Thyroid gland (tissue), 4 donors: ENCODE measurements around the gene FBXO22. TPM values are rescaled to one million over a fixed set of nuclear protein-coding genes. Genes with fewer than 3 reads are reported as not detected.
"Not testable (repeated sequence)": the region's sequence is repeated elsewhere in the genome, so short reads cannot be mapped to it uniquely, and the experiment has no call there.

Source experiments
- DNase-seq, 2 donors: peaks; one replicate each; pipeline ENCODE4 v3.0.0-alpha.2; 2019
- H3K27ac ChIP-seq, 3 donors: fragments of 200-600 bp; sonication (generic); 1 replicate in 2 of 3; 2 replicates in 1 of 3; pipeline ENCODE4 v1.5.1; 2016 to 2019; ENCODE audit warnings: mild to moderate bottlenecking in 1 of 3, moderate library complexity in 1 of 3
- H3K27me3 ChIP-seq: fragments of 200-600 bp; sonication (generic); one replicate; pipeline ENCODE4 v1.5.1; 2019
- H3K36me3 ChIP-seq, 2 donors: fragments of 200-600 bp; sonication (generic); one replicate each; pipeline ENCODE4 v1.5.1; 2016 to 2019
- H3K4me1 ChIP-seq, 2 donors: fragments of 200-600 bp; sonication (generic); one replicate each; pipeline ENCODE4 v1.5.1; 2017 to 2019
- H3K4me3 ChIP-seq, 3 donors: fragments of 200-600 bp; sonication (generic); replicated peaks in 1 of 3; 1 replicate in 2 of 3; 2 replicates in 1 of 3; pipeline ENCODE4 v1.5.1; 2016; ENCODE audit warnings: mild to moderate bottlenecking in 1 of 3
- H3K9me3 ChIP-seq: fragments of 200-600 bp; sonication (generic); one replicate; pipeline ENCODE4 v1.5.1; 2017
- POLR2A ChIP-seq, 2 donors: fragments of 450-650 bp; IDR thresholded peaks; one replicate each; pipeline ENCODE4 v1.6.1; 2017; ENCODE audit warnings: antibody characterized with exemption in 2 of 2, mild to moderate bottlenecking in 2 of 2, moderate library complexity in 1 of 2
- WGBS, 2 donors: methylation state at CpG; one replicate each; pipeline ENCODE4 v1.1.5; 2017; 5-methylcytosine and 5-hydroxymethylcytosine counted together
- intact Hi-C: fragments of 100-400 bp; cut with DNase I; formaldehyde crosslinking; loops from one replicate; pipeline ENCODE4 v1.15.1; 2023
- total RNA-seq, 4 donors: library from RNA; depleted of rRNA; stranded (reverse); fragments of >200 nt; gene quantifications; one replicate each; pipeline ENCODE4 v1.2.3, GENCODE V29; 2016
- TF ChIP-seq, protein P1 (sequence below), 6 experiments: fragments of 200-600 bp in 3 of 6; fragments of 450-650 bp in 3 of 6; sonication (generic) in 3 of 6; IDR thresholded peaks; one replicate each; pipeline ENCODE4 v1.5.1; 2016 to 2019; ENCODE audit warnings: antibody characterized with exemption in 6 of 6, mild to moderate bottlenecking in 2 of 6, inconsistent platforms in 1 of 6, moderate library complexity in 1 of 6

FBXO22 gene
- total RNA-seq, 4 donors from 2014 or later = 21.4 to 31.3 (median 24.2) TPM

DNA sequence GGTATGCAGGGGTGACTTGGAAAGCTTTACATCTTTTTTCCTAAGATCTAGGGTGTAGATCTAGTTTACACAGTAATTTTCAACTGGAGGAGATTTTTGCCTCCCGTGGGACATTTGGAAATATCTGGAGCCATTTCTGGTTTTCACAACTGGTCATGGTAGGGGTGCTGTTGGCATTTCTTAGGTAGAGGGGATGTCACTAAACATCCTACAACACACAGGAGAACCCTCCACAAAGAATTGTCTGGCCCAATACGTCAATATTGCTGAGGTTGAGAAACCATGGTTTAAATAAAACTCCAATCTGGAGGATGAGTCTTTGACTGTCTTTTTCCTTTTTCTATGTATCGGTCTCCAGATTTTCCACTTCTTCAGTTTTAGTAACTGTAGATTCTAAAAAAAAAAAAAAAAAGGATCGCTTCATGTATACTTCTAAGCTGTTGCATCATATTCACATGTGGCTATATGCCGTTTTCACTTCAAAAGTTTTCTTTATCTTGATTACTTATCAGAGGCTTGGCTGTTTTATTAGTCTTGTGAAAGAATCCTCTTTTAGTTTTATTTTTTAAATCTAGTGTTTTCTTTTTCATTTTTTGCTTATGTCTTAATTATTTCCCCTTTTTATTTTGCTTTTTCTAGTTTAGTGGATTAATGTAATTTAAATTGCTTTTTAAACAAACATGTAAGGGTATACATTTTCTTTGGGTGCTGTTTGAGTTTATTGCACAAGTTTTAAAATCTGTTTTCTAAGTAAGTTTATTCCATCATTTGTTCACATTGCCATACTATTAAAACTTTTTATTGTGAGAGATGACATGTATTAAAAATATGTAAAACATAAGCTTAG, 39.2 kb upstream of the FBXO22 start:
- intact Hi-C loops = no loop called here
- Histone ChIP-seq H3K27ac (no peak overlapping the region), H3K36me3 (no peaks in the 10 kb centered on the region), H3K9me3 (no peaks in the 10 kb centered on the region), H3K4me1 (peaks cover 3 to 13% of the 10 kb centered on the region in 2 donors), H3K27me3 (no peaks in the 10 kb centered on the region), H3K4me3 (no peak overlapping the region)
- DNase-seq = no peak
- WGBS, 2 donors = 78 to 92% methylated on average over 5 of the region's 5 CpGs
- TF ChIP-seq, protein P1, sequence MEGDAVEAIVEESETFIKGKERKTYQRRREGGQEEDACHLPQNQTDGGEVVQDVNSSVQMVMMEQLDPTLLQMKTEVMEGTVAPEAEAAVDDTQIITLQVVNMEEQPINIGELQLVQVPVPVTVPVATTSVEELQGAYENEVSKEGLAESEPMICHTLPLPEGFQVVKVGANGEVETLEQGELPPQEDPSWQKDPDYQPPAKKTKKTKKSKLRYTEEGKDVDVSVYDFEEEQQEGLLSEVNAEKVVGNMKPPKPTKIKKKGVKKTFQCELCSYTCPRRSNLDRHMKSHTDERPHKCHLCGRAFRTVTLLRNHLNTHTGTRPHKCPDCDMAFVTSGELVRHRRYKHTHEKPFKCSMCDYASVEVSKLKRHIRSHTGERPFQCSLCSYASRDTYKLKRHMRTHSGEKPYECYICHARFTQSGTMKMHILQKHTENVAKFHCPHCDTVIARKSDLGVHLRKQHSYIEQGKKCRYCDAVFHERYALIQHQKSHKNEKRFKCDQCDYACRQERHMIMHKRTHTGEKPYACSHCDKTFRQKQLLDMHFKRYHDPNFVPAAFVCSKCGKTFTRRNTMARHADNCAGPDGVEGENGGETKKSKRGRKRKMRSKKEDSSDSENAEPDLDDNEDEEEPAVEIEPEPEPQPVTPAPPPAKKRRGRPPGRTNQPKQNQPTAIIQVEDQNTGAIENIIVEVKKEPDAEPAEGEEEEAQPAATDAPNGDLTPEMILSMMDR (IDR thresholded peaks at IDR 0.05) = no peak
- TF ChIP-seq POLR2A (IDR thresholded peaks at IDR 0.05) = no peak

DNA sequence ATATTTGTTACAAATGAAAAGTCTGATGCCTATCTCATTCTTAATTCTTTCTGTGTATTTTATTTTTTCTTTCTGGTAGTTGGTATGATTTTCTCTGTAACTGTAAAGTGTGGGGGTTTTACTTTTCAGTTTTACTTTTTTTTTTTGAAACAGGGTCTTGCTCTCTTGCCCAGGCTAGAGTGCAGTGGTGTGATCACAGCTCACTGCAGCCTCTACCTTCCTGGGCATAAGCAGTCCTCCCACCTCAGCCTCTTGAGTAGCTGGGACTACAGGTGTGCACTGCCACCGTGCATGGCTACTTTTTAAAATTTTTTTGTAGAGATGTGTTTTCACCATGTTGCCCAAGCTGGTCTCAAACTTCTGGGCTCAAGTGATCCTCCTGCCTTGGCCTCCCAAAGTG, 37.6 kb upstream of the FBXO22 start:
- WGBS, 2 donors = 93 to 95% methylated on average over 1 of the region's 1 CpG
- intact Hi-C loops, H3K27me3 ChIP-seq, DNase-seq, H3K27ac ChIP-seq, H3K4me1 ChIP-seq, H3K9me3 ChIP-seq, H3K36me3 ChIP-seq, H3K4me3 ChIP-seq: not testable (repeated sequence)

DNA sequence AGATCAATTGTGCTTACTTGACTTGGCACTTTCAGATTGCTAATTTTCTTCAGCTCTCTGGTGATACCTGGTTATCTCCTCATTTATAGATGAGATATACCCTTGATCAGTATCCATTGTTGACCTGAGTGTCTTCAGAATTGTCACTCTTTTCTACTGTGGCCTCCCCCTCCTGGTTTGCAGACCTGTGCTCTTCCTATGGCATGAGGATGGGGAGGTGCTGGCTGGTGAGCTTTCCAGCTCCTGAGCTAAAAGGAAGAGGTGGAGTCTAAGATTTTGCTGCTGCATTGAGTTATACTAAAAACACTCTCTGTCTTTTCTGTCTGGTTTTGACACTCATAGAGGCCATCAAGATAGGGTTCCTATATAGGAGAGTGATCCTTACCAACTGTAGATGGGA, 36.8 kb upstream of the FBXO22 start:
- no peak for DNase-seq
- peaks cover 0 to 6% of the 10 kb centered on the region in 2 donors for H3K4me1 ChIP-seq
- no peaks in the 10 kb centered on the region for H3K36me3 ChIP-seq
- no peaks in the 10 kb centered on the region for H3K9me3 ChIP-seq
- H3K4me3 ChIP-seq = no peak overlapping the region
- H3K27ac ChIP-seq = no peak overlapping the region
- intact Hi-C loops = no loop called here
- H3K27me3 ChIP-seq = no peaks in the 10 kb centered on the region
- TF ChIP-seq, protein P1 (IDR thresholded peaks at IDR 0.05) = no peak

DNA sequence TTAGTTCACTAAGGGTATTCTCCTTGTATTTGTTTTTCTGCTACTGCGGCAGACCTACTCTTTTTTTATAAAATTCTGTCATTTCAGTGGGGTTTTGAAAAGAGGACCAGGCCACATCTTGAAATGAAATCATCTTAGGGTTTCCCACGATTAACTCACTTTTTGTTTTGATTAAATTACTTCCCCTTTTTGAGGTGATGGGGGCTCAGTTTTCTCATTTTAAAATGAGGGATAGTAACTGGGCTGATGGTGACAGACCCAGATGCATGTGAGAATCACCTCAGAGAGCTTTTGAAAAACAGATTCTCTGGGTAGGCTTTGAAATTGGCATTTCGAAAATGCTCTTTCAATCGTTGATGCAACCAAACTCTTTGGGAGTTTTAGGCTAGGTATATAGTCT, 36.2 kb upstream of the FBXO22 start:
- no peak for TF ChIP-seq POLR2A (IDR thresholded peaks at IDR 0.05)
- TF ChIP-seq, protein P1 (IDR thresholded peaks at IDR 0.05) = no peak
- Histone ChIP-seq H3K9me3 (no peaks in the 10 kb centered on the region), H3K27ac (no peak overlapping the region), H3K27me3 (no peaks in the 10 kb centered on the region), H3K36me3 (no peaks in the 10 kb centered on the region), H3K4me3 (no peak overlapping the region), H3K4me1 (peaks cover 0 to 6% of the 10 kb centered on the region in 2 donors)
- intact Hi-C loops = no loop called here
- DNase-seq = no peak
- 80 to 81% methylated on average over 4 of the region's 4 CpGs for WGBS, 2 donors

DNA sequence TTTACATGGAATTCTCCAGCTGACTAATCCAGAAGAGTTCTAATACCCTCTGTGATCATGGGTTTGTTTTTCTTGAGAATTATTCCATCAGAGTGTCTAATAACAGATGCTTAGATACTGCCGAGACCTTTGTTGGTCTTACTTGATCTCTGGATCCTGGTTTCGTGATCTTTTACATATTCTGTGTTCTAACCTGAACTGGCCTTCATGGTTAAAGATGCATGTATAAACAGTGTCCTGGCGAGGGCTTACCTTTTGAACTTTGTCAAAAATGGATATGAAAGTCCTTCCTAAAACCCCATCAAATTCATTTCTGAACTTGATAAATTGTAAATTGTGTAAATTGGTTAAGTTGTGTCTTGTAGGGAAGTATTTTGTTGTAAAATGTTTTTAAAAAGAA, 35.7 kb upstream of the FBXO22 start:
- intact Hi-C loops = no loop called here
- no peak overlapping the region for H3K4me3 ChIP-seq
- no peaks in the 10 kb centered on the region for H3K9me3 ChIP-seq
- 86 to 90% methylated on average over 3 of the region's 3 CpGs for WGBS, 2 donors
- no peaks in the 10 kb centered on the region for H3K36me3 ChIP-seq
- TF ChIP-seq, protein P1 (IDR thresholded peaks at IDR 0.05) = no peak
- TF ChIP-seq POLR2A (IDR thresholded peaks at IDR 0.05) = no peak
- H3K27me3 ChIP-seq = no peaks in the 10 kb centered on the region
- peaks cover 0 to 6% of the 10 kb centered on the region in 2 donors for H3K4me1 ChIP-seq
- no peak for DNase-seq
- H3K27ac ChIP-seq = no peak overlapping the region
